Lower leg skin (tissue), 4 donors: ENCODE results near the gene USP10. TPM values are rescaled to one million over a fixed set of nuclear protein-coding genes. Genes with fewer than 3 reads are reported as not detected.
A peak's percentile ranks its signal among the peaks of the same experiment; 100 is the strongest.

Source experiments
- DNase-seq, 2 donors: peaks; one replicate each; pipeline ENCODE4 v3.0.0-alpha.2; 2019; ENCODE audit warnings: low spot score in 2 of 2
- H3K4me3 ChIP-seq: fragments of 200-600 bp; sonication (generic); 2 replicates; pipeline ENCODE4 v1.5.1; 2017; ENCODE audit warnings: mild to moderate bottlenecking, low read depth; ENCODE audit not compliant: poor library complexity, severe bottlenecking
- POLR2A ChIP-seq, 2 donors: fragments of 450-650 bp; IDR thresholded peaks; one replicate each; pipeline ENCODE4 v1.6.1; 2016 to 2017; ENCODE audit warnings: antibody characterized with exemption in 2 of 2, mild to moderate bottlenecking in 1 of 2, moderate library complexity in 1 of 2
- WGBS, 2 donors: methylation state at CpG; one replicate each; pipeline ENCODE4 v1.1.5; 2018; 5-methylcytosine and 5-hydroxymethylcytosine counted together
- intact Hi-C: fragments of 100-400 bp; cut with DNase I; formaldehyde crosslinking; loops from one replicate; pipeline ENCODE4 v1.15.0; 2023; ENCODE audit warnings: low total_unique reads
- total RNA-seq, 4 donors: library from RNA; depleted of rRNA; stranded (reverse); fragments of >200 nt; gene quantifications; one replicate each; pipeline ENCODE4 v1.1.0, GENCODE V29; 2016
- TF ChIP-seq, protein P1 (sequence below), 3 donors: fragments of 450-650 bp; IDR thresholded peaks; one replicate each; pipeline ENCODE4 v1.5.1; 2016; ENCODE audit warnings: antibody characterized with exemption in 3 of 3, mild to moderate bottlenecking in 3 of 3, moderate library complexity in 2 of 3

Gene USP10
- total RNA-seq, 4 donors from 2014 or later = 54.3 to 69.0 (median 60.7) TPM

DNA sequence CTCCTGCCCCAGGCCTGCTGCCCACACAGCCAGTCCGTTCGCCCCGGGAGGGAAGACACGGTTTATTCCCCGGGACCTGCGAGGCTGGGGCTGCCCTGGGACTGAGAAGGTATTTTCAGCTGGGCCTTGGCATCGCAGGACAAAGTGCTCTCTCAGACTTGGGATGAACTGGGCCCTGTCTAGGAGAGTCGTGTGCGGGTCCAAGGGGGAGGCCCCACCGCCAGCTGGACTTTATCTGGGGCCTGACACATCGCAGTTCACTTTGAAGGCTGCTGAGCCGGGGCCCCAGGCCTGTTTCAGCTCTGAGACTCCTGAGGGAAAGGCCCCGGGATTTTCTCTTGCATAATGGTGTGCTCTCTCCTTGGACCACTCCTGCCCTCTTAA is 126.8 kb downstream of the USP10 start:
- intact Hi-C loops = no loop called here
- WGBS, 2 donors = 67% methylated on average over 13 of the region's 13 CpGs
- no peak overlapping the region for H3K4me3 ChIP-seq
- TF ChIP-seq, protein P1, sequence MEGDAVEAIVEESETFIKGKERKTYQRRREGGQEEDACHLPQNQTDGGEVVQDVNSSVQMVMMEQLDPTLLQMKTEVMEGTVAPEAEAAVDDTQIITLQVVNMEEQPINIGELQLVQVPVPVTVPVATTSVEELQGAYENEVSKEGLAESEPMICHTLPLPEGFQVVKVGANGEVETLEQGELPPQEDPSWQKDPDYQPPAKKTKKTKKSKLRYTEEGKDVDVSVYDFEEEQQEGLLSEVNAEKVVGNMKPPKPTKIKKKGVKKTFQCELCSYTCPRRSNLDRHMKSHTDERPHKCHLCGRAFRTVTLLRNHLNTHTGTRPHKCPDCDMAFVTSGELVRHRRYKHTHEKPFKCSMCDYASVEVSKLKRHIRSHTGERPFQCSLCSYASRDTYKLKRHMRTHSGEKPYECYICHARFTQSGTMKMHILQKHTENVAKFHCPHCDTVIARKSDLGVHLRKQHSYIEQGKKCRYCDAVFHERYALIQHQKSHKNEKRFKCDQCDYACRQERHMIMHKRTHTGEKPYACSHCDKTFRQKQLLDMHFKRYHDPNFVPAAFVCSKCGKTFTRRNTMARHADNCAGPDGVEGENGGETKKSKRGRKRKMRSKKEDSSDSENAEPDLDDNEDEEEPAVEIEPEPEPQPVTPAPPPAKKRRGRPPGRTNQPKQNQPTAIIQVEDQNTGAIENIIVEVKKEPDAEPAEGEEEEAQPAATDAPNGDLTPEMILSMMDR (IDR thresholded peaks at IDR 0.05) = no peak
- TF ChIP-seq POLR2A (IDR thresholded peaks at IDR 0.05) = no peak
- no peak for DNase-seq

DNA sequence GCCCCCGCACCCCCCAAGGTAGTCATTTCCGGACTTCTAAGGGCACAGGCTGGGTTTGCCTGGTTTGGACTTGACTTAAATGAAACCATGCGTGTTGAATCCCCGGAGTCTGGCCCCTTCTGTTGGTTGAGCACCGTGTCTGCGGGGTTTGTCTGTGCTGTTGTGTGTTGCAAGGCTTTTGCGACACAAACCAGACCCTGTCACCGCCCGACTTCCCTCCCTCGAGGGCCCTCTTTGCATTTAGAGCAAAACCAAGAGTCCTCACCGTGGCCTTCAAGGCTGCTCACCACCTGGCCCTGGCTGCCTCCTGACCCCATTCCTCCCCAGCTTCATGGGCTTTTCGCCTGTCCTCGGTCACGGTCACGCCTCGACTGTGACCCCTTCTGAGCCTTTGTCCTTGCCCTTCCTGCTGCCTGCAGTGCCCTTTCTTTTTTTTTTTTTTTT is 127.4 kb downstream of the USP10 start:
- DNase-seq = peak in 1 of 2 donors; percentile 62
- 70 to 73% methylated on average over 16 of the region's 16 CpGs for WGBS, 2 donors
- H3K4me3 ChIP-seq = no peak overlapping the region
- intact Hi-C loops = no loop called here
- no peak for TF ChIP-seq POLR2A (IDR thresholded peaks at IDR 0.05)
- TF ChIP-seq, protein P1 (IDR thresholded peaks at IDR 0.05) = no peak

DNA sequence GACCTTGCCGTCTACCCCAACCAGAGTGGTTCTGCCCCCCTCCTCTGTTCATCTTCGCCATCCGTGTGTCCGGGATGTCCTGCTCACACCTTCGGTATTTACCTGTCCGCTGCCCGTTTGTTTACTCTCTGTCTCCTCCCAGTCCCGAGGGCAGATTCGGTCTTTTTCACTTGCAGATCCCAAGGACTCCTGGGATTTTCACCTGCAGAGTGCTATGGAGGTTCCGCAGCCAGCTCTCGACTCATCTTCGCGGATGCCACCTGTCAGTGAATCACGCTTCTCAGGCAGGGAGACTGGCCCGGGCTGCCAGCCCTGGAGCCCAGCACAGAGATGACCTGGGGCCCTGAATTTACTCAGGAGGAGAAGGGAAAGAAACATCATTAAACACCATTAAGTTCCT is 128.1 kb downstream of the USP10 start:
- H3K4me3 ChIP-seq = no peak overlapping the region
- no peak for DNase-seq
- 87 to 91% methylated on average over 15 of the region's 15 CpGs for WGBS, 2 donors
- no peak for TF ChIP-seq POLR2A (IDR thresholded peaks at IDR 0.05)
- TF ChIP-seq, protein P1 (IDR thresholded peaks at IDR 0.05) = no peak
- intact Hi-C loops = no loop called here

DNA sequence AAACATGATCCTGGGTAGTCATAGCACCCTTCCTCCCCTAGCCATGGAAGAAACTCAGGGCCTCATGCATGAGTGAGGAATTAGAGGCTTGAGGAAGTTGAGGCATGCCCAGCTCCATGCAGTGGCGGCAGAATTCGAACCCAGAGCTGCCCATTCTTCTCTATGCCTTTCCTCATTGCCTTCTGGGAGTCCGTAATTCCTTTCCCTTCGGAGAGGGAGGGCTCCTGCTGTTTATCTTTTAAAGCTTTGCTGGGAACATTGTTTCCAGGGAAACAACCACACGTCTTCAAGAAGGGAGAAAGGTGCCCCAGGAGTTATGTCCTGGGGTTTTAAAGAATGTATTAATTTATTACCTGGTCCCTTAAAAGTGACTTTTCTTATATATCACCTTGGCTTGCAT is 128.5 kb downstream of the USP10 start:
- 82 to 89% methylated on average over 5 of the region's 5 CpGs for WGBS, 2 donors
- DNase-seq = no peak
- TF ChIP-seq POLR2A (IDR thresholded peaks at IDR 0.05) = no peak
- TF ChIP-seq, protein P1 (IDR thresholded peaks at IDR 0.05) = no peak
- H3K4me3 ChIP-seq = no peak overlapping the region
- intact Hi-C loops = no loop called here

Other genes starting within 250 kb of the USP10 start
- 10 to 100 TPM; 10.2 to 20.8 (median 14.9) TPM for gene MEAK7, start 195.3 kb upstream of the USP10 start, total RNA-seq
- 10 to 100 TPM in 2 of 4 donors, 1 to 10 TPM in 2; 6.5 to 25.7 (median 9.8) TPM for gene COTL1, start 81.9 kb upstream of the USP10 start, total RNA-seq
- gene KLHL36, start 51.5 kb upstream of the USP10 start, total RNA-seq = 10 to 100 TPM; 49.0 to 73.0 (median 65.8) TPM
- gene CRISPLD2, start 120.0 kb downstream of the USP10 start, total RNA-seq = 100 to 1,000 TPM in 1 of 4 donors, 10 to 100 TPM in 3; 48.0 to 105 (median 69.5) TPM